HG02759 (cell line): ENCODE data around the gene NGLY1.

Experiments used
- ATAC-seq: cut with Tn5 transposase; IDR thresholded peaks from one replicate; pipeline ENCODE4 v1.9.1; 2021; ENCODE audit warnings: mild to moderate bottlenecking, moderate library complexity; ENCODE audit not compliant: unreplicated experiment

NGLY1 gene

DNA sequence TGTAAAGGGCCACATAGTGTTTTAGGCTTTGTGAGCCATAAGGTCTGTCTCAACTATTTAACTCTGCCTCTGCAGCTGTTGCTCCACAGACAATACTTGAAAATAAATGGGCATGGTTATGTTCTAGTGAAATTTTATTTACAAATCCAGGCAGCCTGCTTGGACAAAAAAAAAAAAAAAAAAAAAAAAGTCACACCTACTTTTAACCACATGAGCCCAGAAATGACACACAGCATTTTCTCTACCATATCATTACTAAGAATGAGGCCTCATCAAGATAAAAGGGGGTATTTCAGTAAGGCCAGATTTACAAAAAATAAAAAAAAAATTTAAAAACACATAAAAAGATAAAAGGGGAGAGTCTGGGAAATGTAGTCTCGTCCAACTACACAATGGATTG lies 1.7 kb upstream of the NGLY1 start:
- no peak for ATAC-seq

DNA sequence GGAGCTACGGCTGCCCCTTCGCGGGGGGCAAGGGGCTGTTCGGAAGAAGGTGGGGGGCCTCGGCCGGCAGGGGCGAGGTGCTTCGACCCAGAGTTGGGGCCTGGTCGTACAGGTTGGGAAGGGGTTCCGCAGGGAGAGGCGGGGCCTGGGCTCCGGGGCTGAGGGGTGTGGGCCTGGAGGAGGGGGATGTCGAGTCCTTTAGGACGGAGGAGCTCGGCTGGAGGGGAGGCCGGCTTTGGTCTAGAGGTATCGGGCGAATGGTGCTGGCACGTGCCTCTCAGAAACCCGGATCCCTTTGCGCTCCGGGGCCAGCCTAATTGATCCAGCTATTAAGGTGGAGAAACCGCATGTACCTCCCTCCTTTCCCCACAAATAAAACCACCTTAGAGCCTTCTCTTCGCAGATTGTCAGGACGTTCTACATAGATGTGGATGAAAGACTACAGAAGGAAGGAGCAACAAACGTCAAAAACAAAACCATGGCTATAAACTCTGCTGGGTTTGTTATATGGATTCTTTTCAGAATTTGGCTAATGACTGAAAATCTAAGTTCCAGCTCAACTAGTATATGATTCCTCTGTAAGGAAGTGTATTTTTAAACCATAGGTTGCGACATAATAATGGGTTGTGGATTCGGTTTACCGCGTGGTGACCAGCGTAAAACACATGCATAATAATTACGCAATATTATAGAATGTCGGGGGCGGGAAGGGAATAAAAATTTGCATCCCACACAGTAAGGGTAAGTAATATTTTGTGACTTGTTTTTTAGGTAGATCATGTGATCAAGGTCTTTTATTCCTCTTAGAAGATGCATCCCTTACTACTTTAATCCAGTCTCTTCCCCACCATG lies 644 bp upstream of the NGLY1 start:
- ATAC-seq, result peak; percentile 36

GRCh38 chr3:25782636-25782937 lies 656 bp downstream of the NGLY1 start:
- no peak for ATAC-seq

- ATAC-seq, result peak; percentile 45
These were observed 1.3 kb downstream of the NGLY1 start for GRCh38 chr3:25781758-25782594.

GRCh38 chr3:25781145-25781757 lies 2.0 kb downstream of the NGLY1 start:
- no peak for ATAC-seq

DNA sequence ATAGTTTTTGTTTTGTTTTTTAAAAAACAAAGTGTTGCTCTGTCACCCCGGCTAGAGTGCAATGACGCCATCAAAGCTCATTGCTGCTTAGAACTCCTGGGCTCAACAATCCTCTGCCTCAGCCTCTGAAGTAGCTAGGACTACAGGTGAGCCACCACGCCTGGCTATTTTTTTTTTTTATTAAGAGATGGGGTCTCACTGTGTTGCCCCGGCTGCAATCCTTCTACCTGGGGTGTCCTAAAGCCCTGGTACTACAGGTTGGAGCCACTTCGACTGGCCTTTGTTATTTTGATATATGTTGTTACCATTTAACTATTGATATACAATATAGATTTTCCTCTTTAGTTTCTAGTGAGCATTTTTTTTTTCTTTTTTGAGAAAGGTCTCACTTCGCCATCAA lies 2.6 kb downstream of the NGLY1 start:
- no peak for ATAC-seq

DNA sequence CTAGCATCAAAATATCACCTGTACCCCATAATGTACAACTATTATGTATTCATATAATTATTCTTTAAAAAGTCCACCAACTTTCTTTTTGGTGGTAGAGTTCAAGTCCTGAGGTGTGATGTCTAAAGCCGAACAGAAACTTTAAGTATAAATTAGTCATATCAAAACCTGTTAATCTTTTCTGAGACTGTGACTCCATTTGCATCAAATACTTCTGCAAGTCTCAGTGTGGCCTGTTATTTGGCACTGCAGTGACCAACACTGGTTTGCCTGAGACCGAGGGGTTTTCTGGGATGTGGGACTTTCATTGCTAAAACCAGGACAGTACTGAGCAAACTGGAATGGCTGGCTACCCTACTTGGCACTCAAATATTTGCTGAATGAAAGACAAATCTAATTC lies 7.3 kb downstream of the NGLY1 start:
- ATAC-seq, result peak; percentile 53

GRCh38 chr3:25768851-25769250 lies 14.4 kb downstream of the NGLY1 start:
- peak; percentile 85 for ATAC-seq

GRCh38 chr3:25751725-25752124 lies 31.5 kb downstream of the NGLY1 start:
- no peak for ATAC-seq

DNA sequence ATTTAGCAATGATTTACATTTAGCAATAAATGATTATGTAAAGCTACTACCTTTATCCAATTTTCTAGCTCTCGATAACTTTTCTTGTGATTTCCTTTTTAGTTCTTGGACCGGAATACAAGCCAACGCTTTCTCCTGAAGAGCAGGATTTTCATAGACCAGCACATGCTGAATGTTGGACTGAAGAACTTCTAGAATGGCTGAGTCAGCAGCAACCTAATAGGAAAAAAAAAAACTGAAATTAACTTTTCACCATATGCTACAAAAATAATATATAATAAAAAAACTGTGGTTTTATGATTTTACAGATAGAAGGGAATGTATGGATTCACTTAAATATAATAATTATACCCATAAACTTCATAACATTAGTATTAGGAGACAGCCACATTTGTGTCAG lies 32.2 kb downstream of the NGLY1 start:
- no peak for ATAC-seq

DNA sequence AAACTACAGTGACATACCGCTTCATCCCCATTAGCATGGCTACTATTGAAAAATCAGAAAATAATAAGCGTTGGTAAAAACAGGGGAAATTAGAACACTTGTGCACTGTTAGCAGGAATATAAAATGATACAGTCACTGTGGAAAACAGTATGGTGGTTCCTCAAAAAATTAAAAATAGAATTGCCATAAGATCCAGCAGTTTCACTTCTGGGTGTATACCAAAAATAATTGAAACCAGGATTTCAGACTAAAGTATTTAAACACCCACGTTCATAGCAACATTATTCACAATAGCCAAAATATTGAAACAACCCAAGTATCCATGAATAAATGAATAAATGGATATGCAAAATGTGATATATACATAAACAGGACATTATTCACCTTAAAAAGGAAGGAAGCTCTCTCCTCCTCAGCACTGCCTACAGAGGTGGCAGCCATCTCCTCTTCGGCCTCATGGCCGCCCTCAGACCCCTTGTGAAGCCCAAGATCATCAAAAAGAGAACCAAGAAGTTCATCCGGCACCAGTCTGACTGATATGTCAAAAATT lies 34.1 kb downstream of the NGLY1 start:
- ATAC-seq, result no peak

DNA sequence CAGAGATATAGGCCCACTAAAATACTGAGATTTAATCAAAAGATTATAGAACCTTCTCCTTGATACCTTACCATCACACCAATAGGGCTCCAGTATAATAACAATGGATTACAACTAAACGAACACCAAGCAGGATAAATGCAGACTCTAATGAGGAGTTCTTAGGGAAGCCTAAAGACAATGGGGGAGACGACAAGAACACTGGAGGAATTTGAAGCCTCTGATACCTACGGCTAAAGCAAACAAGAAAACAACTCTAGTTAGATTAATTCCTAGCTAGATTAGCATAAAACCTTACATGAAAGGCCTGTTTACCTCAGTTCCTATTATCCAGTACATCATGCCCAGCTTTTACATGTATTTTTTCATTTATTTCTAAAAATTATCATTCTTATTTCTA lies 35.1 kb downstream of the NGLY1 start:
- no peak for ATAC-seq

DNA sequence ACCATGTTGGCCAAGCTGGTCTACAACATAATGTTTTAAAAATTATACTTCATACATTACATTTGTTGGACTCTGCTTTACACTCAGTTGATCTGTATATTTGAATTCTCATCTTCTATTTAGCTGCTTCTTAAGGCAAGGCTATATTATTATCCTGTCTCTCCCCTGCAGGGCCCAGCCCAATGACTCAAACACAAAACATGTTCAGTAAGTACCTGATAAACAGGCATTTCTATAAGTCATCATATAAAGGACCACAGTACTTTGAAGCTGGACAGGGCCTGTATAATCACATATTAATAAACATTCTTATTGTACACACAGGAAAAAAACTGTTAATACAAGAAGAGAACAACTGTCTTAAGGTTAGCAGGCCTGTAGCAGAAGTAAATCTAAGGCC lies 36.2 kb downstream of the NGLY1 start:
- ATAC-seq, result no peak

GRCh38 chr3:25744470-25744869 lies 38.8 kb downstream of the NGLY1 start:
- no peak for ATAC-seq

- no peak for ATAC-seq
These were observed 55.1 kb downstream of the NGLY1 start for GRCh38 chr3:25728101-25728500.

- no peak for ATAC-seq
These were observed 55.9 kb downstream of the NGLY1 start for GRCh38 chr3:25727316-25727715.

DNA sequence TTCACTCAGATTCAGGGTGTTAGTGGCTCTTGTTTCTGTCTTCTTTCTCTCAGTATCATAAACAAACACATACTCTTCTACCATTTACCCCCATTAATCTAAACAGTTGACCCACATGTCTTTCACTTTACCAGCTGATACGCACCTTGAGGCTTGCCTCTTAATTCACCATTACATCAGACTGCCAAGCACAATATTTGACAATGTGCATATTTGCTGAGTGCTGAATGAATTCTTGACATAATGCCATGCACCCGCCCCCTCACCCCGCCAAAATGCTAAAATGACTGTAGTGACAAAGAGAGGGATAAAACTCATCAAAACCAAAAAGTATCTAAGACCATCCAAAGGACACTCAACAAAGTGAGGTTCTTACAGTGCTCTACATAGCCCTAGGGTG lies 57.4 kb downstream of the NGLY1 start:
- no peak for ATAC-seq

DNA sequence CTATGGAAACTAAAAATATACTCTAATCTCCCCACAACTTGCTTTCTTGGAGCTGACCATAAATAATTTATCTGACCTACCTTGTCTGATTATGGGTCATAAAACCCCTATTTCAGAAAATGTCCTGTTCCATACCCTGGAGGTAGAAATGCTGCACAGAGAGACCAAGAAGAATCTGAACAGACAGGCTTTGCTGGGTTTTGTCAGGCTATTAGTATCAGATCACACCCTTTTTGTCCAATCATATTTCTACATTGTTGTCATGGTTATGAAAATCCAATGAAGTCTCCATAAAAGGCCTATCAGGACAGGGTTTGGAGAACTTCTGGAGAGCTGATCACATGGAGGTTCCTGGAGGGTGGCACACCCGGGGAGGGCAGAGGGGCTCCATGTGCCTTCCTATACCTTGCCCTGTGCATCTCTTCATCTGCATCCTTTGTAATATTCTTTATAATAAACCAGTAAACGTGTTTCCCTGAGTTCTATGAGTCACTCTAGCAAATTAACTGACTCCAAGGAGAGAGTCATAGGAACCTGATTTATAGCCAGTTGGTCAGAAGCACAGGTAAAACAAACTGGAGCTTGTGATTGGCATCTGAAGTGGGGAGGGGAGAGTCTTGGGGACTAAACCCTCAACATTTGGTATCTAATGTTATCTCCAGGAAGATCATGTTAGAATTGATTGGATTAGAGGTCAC lies 58.1 kb downstream of the NGLY1 start:
- no peak for ATAC-seq

- ATAC-seq, result peak; percentile 55
These were observed 59.4 kb downstream of the NGLY1 start for GRCh38 chr3:25723802-25724201.

GRCh38 chr3:25719321-25719720 lies 63.9 kb downstream of the NGLY1 start:
- no peak for ATAC-seq
